Right cardiac atrium (tissue), 5 donors: ENCODE data around the gene DDOST. TPM values are rescaled to one million over a fixed set of nuclear protein-coding genes. Genes with fewer than 3 reads are reported as not detected.

Source experiments
- ATAC-seq, 2 donors: fragments of 200-7000 bp; cut with Tn5 transposase; one replicate each; pipeline versions ENCODE4 v1.8.0 to v1.9.1; 2020; ENCODE audit warnings: moderate library complexity in 2 of 2, mild to moderate bottlenecking in 1 of 2
- DNase-seq, 3 donors: peaks; one replicate each; pipeline ENCODE4 v3.0.0-alpha.2; 2020
- H3K27ac ChIP-seq: one replicate; pipeline ENCODE4 v1.5.1; 2013; ENCODE audit warnings: mild to moderate bottlenecking, low read length, control low read depth, moderate library complexity
- H3K27me3 ChIP-seq: one replicate; pipeline ENCODE4 v1.6.1; 2013; ENCODE audit not compliant: control insufficient read depth, insufficient read depth
- H3K4me1 ChIP-seq: one replicate; pipeline ENCODE4 v1.6.1; 2013; ENCODE audit warnings: low read length; ENCODE audit not compliant: control insufficient read depth, insufficient read depth
- H3K4me3 ChIP-seq: one replicate; pipeline ENCODE4 v1.5.1; 2013; ENCODE audit warnings: low read length, control low read depth
- H3K9me3 ChIP-seq: one replicate; pipeline ENCODE4 v1.6.1; 2013; ENCODE audit warnings: low read length; ENCODE audit not compliant: control insufficient read depth
- WGBS: extraction: QIAGEN DNeasy Blood & Tissue Kit; methylation state at CpG from one replicate; pipeline ENCODE4 v1.1.7; 2013; 5-methylcytosine and 5-hydroxymethylcytosine counted together
- intact Hi-C, 4 donors: fragments of 100-400 bp; cut with DNase I; formaldehyde crosslinking; loops; one replicate each; pipeline versions ENCODE4 v1.11.0 to v1.14.0; 2022 to 2023
- polyA plus RNA-seq: library from polyadenylated mRNA; stranded (reverse); fragments of 200-250 nt; gene quantifications from one replicate; pipeline ENCODE4 v1.2.3, GENCODE V29; 2013
- total RNA-seq, 4 donors: library from RNA; stranded (reverse); fragmentation: NEBNext Ultra II Directional; extraction: Animal tissue kit (Norgen Biotek cat#: 25700); gene quantifications; one replicate each; pipeline ENCODE4 v1.2.1, GENCODE V29; 2021
- donor health status: healthy with polysubstance abuse.
- donor health status: DM: no; HTN: yes; CAD: no.
- donor health status: DM: no; HTN: no; CAD: no.
- donor health status: DM: no; HTN: yes; CAD: no; lungs with severe emphysema.
- donor health status: DM: yes; HTN: yes; CAD: no.

DDOST gene
- total and polyA plus RNA-seq, 5 donors: 107 to 143 (median 123) TPM

DNA sequence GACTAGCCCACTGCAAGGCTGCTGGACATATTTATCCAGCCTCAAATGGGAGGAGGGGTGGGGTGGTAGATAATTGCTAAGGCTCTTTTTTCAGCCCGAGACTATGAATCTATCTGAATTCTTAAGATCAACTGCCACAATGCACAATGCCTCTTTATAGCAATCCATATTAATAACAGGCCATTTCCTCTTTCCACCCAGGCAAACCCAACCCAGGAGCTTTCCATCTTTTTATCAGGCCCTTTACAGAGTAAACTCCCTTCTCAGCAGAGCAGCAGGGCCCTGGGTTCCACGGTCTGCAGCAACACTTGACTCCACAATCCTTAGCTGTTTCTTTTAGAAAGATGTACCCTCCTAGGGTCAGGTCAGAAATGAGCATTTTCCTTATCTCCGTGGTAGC is 806 bp downstream of the DDOST start:
- Histone ChIP-seq H3K4me1 (no peaks in the 10 kb centered on the region), H3K9me3 (no peaks in the 10 kb centered on the region), H3K27ac (no peak overlapping the region), H3K4me3 (peak overlapping the region; percentile 75), H3K27me3 (no peaks in the 10 kb centered on the region)
- no peak for ATAC-seq
- intact Hi-C loops: no loop called here
- WGBS: 16% methylated on average over 3 of the region's 3 CpGs
- peak in 1 of 3 donors; percentile 21 for DNase-seq

DNA sequence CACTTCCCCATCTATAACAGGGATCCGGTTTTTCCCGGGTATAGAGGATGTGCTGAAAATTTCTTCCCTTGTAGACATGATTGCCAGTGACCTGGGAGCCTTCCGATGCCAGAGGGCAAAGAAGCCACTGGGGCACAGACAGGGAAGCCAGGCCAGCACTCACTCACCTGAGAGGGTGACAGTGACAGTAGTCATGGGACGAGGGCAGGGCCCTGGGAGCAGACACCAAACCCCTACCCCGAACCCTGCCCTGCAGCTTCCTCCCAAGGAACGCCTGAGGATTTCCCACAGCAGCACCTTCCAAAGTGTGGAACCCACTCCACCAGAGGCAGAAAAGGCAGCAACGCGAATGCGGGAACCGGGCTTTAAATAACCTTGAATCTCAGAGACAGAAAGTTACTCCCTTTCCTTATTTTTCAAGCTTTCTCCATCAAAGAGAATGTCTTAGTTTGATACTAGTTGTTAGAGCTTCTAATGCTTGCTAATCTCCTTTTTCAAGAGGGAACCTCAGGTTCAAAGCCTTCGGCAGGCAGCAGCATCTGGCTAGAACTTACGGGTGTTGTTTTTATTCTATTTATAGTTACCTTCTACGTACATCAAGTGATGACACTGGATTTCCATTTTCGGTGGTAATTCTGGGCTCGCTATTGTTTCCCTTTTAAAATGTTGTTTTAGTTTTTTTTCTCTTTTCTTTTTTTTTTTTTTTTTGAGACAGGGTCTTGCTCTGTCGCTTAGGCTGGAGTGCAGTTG is 2.8 kb downstream of the DDOST start:
- Histone ChIP-seq H3K27ac (peak overlapping the region; percentile 8), H3K4me1 (no peaks in the 10 kb centered on the region), H3K9me3 (no peaks in the 10 kb centered on the region), H3K4me3 (no peak overlapping the region), H3K27me3 (no peaks in the 10 kb centered on the region)
- intact Hi-C loops: no loop called here
- WGBS: 71% methylated on average over 16 of the region's 16 CpGs
- DNase-seq (peak in 1 of 3 donors; percentile 25), ATAC-seq (no peak)

DNA sequence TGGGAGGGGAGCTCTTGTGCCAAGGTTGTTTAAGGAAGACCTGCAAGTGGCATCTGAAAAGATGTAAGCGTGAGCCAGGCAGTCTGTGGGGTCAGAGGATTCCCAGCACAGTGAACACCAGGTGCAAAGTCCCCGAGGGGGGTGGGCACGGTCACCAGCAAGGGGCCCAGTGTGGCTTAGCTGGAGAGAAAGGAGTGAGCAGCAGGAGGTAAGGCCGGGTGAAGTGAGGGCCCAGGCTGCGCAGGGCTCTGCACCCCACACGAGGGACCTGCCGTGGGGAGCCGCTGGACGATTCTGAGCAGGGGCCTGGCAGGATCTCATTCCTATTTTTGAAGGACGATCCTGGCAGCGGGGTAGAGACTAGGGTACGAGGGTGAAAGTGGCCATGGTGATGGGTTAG is 4.1 kb downstream of the DDOST start:
- Histone ChIP-seq H3K9me3 (no peaks in the 10 kb centered on the region), H3K4me1 (no peaks in the 10 kb centered on the region), H3K27me3 (no peaks in the 10 kb centered on the region), H3K27ac (no peak overlapping the region), H3K4me3 (no peak overlapping the region)
- intact Hi-C loops: no loop called here
- DNase-seq: peak in 1 of 3 donors; percentile 59
- 88% methylated on average over 12 of the region's 12 CpGs for WGBS
- no peak for ATAC-seq

- Histone ChIP-seq H3K9me3 (no peaks in the 10 kb centered on the region), H3K4me1 (no peaks in the 10 kb centered on the region), H3K27me3 (no peaks in the 10 kb centered on the region), H3K27ac (no peak overlapping the region), H3K4me3 (no peak overlapping the region)
- ATAC-seq (peak; percentile 16 to 19), DNase-seq (peak in 2 of 3 donors; percentile 49 to 69)
- WGBS: 69% methylated on average over 20 of the region's 20 CpGs
- intact Hi-C loops: no loop called here
These were observed 7.0 kb downstream of the DDOST start for GRCh38 chr1:20654104-20654690.

GRCh38 chr1:20652300-20652699 is 8.9 kb downstream of the DDOST start:
- Histone ChIP-seq H3K4me3 (no peak overlapping the region), H3K4me1 (no peaks in the 10 kb centered on the region), H3K27me3 (no peaks in the 10 kb centered on the region), H3K27ac (no peak overlapping the region), H3K9me3 (no peaks in the 10 kb centered on the region)
- WGBS: 93% methylated on average over 15 of the region's 15 CpGs
- DNase-seq: no peak
- intact Hi-C loops: no loop called here
- no peak for ATAC-seq

GRCh38 chr1:20648946-20649345 is 12.2 kb downstream of the DDOST start:
- no peak overlapping the region for H3K4me3 ChIP-seq
- intact Hi-C loops: no loop called here
- no peak for DNase-seq
- no peak overlapping the region for H3K27ac ChIP-seq
- no peak for ATAC-seq
- H3K27me3 ChIP-seq: no peaks in the 10 kb centered on the region
- 94% methylated on average over 15 of the region's 15 CpGs for WGBS
- no peaks in the 10 kb centered on the region for H3K4me1 ChIP-seq
- H3K9me3 ChIP-seq: no peaks in the 10 kb centered on the region

DNA sequence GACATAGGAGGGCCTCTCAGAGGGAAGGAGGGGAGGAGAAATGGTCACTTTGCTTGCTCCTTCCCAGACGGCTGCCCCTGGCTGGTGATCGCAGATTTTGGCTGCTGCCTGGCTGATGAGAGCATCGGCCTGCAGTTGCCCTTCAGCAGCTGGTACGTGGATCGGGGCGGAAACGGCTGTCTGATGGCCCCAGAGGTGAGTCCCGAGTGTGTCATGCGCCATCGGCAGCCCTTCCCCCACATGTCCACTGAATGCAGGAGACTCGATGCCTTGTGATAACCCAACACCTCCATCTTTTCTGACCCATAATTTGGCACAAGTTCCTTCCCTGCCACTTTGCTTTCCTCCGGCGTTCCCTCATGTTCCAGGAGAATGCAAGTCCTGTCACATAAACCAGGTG is 12.7 kb downstream of the DDOST start:
- Histone ChIP-seq H3K4me3 (no peak overlapping the region), H3K4me1 (no peaks in the 10 kb centered on the region), H3K9me3 (no peaks in the 10 kb centered on the region), H3K27ac (no peak overlapping the region), H3K27me3 (no peaks in the 10 kb centered on the region)
- 86% methylated on average over 13 of the region's 13 CpGs for WGBS
- DNase-seq (no peak), ATAC-seq (no peak)
- intact Hi-C loops: no loop called here

- Histone ChIP-seq H3K27me3 (no peaks in the 10 kb centered on the region), H3K27ac (no peak overlapping the region), H3K9me3 (no peaks in the 10 kb centered on the region), H3K4me1 (no peaks in the 10 kb centered on the region), H3K4me3 (no peak overlapping the region)
- ATAC-seq (no peak), DNase-seq (no peak)
- 91% methylated on average over 14 of the region's 14 CpGs for WGBS
- intact Hi-C loops: no loop called here
These were observed 15.8 kb downstream of the DDOST start for GRCh38 chr1:20645414-20645813.

- intact Hi-C loops: loop anchor here in 1 of 4 donors (5.0 kb wide), 1 partner anchor 122 kb away; no protein-coding TSS in a partner anchor
- WGBS: 91% methylated on average over 13 of the region's 13 CpGs
These were observed 16.8 kb downstream of the DDOST start for GRCh38 chr1:20644416-20644815.

DNA sequence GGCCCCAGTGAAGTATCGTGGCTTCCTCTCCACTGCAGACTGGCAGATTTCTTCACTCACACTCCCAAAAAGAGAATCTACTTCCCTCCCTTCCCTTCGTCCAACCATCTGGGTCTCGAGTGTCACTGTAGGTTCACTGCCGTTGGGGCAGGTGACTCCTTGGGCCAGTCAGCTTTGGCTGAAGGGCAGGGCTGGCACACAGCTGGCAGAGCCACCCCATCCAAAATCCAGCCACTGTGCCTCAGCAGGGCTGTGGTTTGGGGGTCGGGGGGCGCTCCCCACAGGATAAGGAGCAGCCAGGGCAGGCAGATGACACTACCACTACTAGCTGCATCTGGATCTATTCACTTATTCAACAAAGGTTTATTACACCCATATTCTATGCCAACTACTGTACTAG is 18.1 kb downstream of the DDOST start:
- Histone ChIP-seq H3K4me1 (no peaks in the 10 kb centered on the region), H3K27me3 (no peaks in the 10 kb centered on the region), H3K9me3 (no peaks in the 10 kb centered on the region), H3K27ac (no peak overlapping the region), H3K4me3 (no peak overlapping the region)
- no peak for DNase-seq
- WGBS: 80% methylated on average over 6 of the region's 6 CpGs
- ATAC-seq: no peak
- intact Hi-C loops: loop anchor here in 1 of 4 donors (5.0 kb wide), 1 partner anchor 121 kb away; no protein-coding TSS in a partner anchor

More at GRCh38 chr1:20644416-20644815, 16.8 kb downstream of the DDOST start:
- Histone ChIP-seq H3K27ac (no peak overlapping the region), H3K9me3 (no peaks in the 10 kb centered on the region), H3K4me1 (no peaks in the 10 kb centered on the region), H3K4me3 (no peak overlapping the region), H3K27me3 (no peaks in the 10 kb centered on the region)
- no peak for ATAC-seq
- no peak for DNase-seq

DNA sequence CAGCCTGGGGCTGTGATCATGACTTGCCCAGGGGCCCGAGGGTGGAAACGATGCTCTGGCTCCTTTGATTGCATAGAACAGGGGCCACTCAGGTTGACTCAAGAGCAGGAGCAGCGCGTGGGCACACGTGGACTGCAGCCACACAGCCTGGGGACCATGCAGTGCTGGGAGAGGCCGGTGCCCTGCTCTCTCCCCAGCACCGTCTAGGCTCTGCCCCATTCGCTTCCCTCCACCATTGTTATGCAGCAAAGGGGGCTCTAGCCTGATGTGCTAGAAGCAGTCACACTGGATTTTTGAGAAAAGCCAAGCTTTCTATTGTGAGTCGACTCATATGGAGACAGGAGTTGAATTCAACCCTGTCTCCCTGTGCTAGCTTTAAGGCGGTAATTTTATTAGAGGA is 19.2 kb downstream of the DDOST start:
- DNase-seq: no peak
- H3K9me3 ChIP-seq: no peaks in the 10 kb centered on the region
- H3K4me3 ChIP-seq: no peak overlapping the region
- no peaks in the 10 kb centered on the region for H3K27me3 ChIP-seq
- intact Hi-C loops: loop anchor here in 1 of 4 donors (5.0 kb wide), 1 partner anchor 120 kb away; no protein-coding TSS in a partner anchor
- no peak for ATAC-seq
- 85% methylated on average over 10 of the region's 10 CpGs for WGBS
- no peaks in the 10 kb centered on the region for H3K4me1 ChIP-seq
- H3K27ac ChIP-seq: no peak overlapping the region
